K562 (cell line): ENCODE measurements around the gene LMNA. TPM values are rescaled to one million over a fixed set of nuclear protein-coding genes. Genes with fewer than 3 reads are reported as not detected.

ENCODE experiments used
- ETV6 ChIP-seq, 3 experiments: fragments of 150-350 bp in 1 of 3; sonication (generic) in 1 of 3; formaldehyde crosslinking in 1 of 3; IDR thresholded peaks; 2 replicates each; pipeline versions ENCODE4 v1.6.1 to v1.8.0; 2014 to 2022; ENCODE audit warnings: borderline replicate concordance in 2 of 3, low read depth in 2 of 3, antibody characterized with exemption in 1 of 3, low read length in 1 of 3, mild to moderate bottlenecking in 1 of 3, missing genetic modification reagents in 1 of 3
- EWSR1 ChIP-seq: fragments of 450-650 bp; IDR thresholded peaks from 2 replicates; pipeline ENCODE4 v1.6.1; 2018; ENCODE audit warnings: borderline replicate concordance, mild to moderate bottlenecking, low read depth, moderate library complexity; ENCODE audit not compliant: partially characterized antibody
- FOXA3 ChIP-seq, 2 experiments: fragments of 450-650 bp in 1 of 2; sonication (generic) in 1 of 2; formaldehyde crosslinking; IDR thresholded peaks in 1 of 2; conservative IDR thresholded peaks in 1 of 2; 2 replicates each; pipeline versions ENCODE4 v1.4.0 to v1.8.0; 2020 to 2022; ENCODE audit warnings: mild to moderate bottlenecking in 2 of 2, missing genetic modification reagents in 1 of 2
- FOXM1 ChIP-seq, 2 experiments: fragments of 450-650 bp in 1 of 2; sonication (generic) in 1 of 2; formaldehyde crosslinking in 1 of 2; IDR thresholded peaks; 2 replicates each; pipeline versions ENCODE4 v1.6.1 to v1.9.0; 2017 to 2022; ENCODE audit warnings: low read depth in 2 of 2, mild to moderate bottlenecking in 2 of 2, missing genetic modification reagents in 1 of 2, moderate library complexity in 1 of 2
- GTF2E2 ChIP-seq: fragments of 200-800 bp; sonication (Bioruptor generic); IDR thresholded peaks from 2 replicates; pipeline ENCODE4 v1.6.1; 2016; ENCODE audit warnings: missing genetic modification characterization, missing compliant biosample characterization
- HNRNPLL ChIP-seq: fragments of 200-400 bp; formaldehyde crosslinking; IDR thresholded peaks from 2 replicates; pipeline ENCODE4 v1.6.1; 2017; ENCODE audit warnings: low read length, low read depth, mild to moderate bottlenecking; ENCODE audit not compliant: poor library complexity, severe bottlenecking
- NKRF ChIP-seq: fragments of 450-650 bp; IDR thresholded peaks from 2 replicates; pipeline ENCODE4 v1.6.1; 2016; ENCODE audit warnings: borderline replicate concordance
- POLR2A ChIP-seq: fragments of 450-650 bp; conservative IDR thresholded peaks from 2 replicates; pipeline ENCODE4 v1.6.1; 2016
- SRSF7 ChIP-seq: fragments of 200-400 bp; formaldehyde crosslinking; optimal IDR thresholded peaks from 2 replicates; pipeline ENCODE3; 2017; ENCODE audit warnings: mild to moderate bottlenecking, low read depth, low read length
- STAG1 ChIP-seq: sonication (generic); formaldehyde crosslinking; IDR thresholded peaks from 2 replicates; pipeline ENCODE4 v1.5.0; 2020; ENCODE audit warnings: missing genetic modification reagents, borderline replicate concordance
- TEAD1 ChIP-seq, 2 experiments: fragments of 450-650 bp in 1 of 2; sonication (generic) in 1 of 2; formaldehyde crosslinking; IDR thresholded peaks; 2 replicates each; pipeline versions ENCODE4 v1.4.0 to v1.8.0; 2020 to 2022; ENCODE audit warnings: mild to moderate bottlenecking in 2 of 2, missing genetic modification reagents in 1 of 2
- UBTF ChIP-seq, 2 experiments: IDR thresholded peaks; 2 replicates each; pipeline ENCODE4 v1.6.1; 2012; ENCODE audit warnings: improper control_type of control experiment in 2 of 2, low read depth in 2 of 2, low read length in 2 of 2, borderline replicate concordance in 1 of 2
- ZNF311 ChIP-seq: fragments of 250-450 bp; sonication (Bioruptor Pico); IDR thresholded peaks from 2 replicates; pipeline ENCODE4 v1.4.0; 2020; ENCODE audit warnings: mild to moderate bottlenecking, moderate library complexity
- polyA plus RNA-seq, 8 experiments: library from polyadenylated mRNA; depleted of rRNA in 4 of 8; stranded (reverse) in 5 of 8; unstranded in 3 of 8; fragments of >200 nt; fragmentation: Nextera tagmentation in 2 of 8; fragmentation: Illumina TruSeq in 1 of 8; extraction: Ambion mirVana in 2 of 8; extraction: Trizol in 1 of 8; gene quantifications; 2 replicates each; pipeline versions ENCODE4 v1.2.1 to v1.2.3, GENCODE V29; 2011 to 2014; ENCODE audit warnings: inconsistent platforms in 1 of 8, missing spikeins in 1 of 8
- total RNA-seq, 7 experiments: library from RNA; depleted of rRNA in 6 of 7; stranded (reverse); fragments of >200 nt in 6 of 7; fragmentation: Illumina TruSeq in 2 of 7; extraction: Trizol in 2 of 7; gene quantifications; 2 replicates each; pipeline versions ENCODE4 v1.2.1 to v1.2.3, GENCODE V29; 2011 to 2021; ENCODE audit warnings: low replicate concordance in 1 of 7
- TF ChIP-seq, protein P1 (sequence below): sonication (generic); formaldehyde crosslinking; IDR thresholded peaks from 2 replicates; pipeline ENCODE4 v1.8.1; 2023; ENCODE audit warnings: mild to moderate bottlenecking, missing genetic modification reagents
- TF ChIP-seq, protein P2 (sequence below): fragments of 450-650 bp; formaldehyde crosslinking; IDR thresholded peaks from 2 replicates; pipeline ENCODE4 v1.4.0; 2020; ENCODE audit warnings: mild to moderate bottlenecking, moderate library complexity

Gene LMNA
- total and polyA plus RNA-seq, 9 of the 15 experiments (the other 6 are each of a cell fraction or from before 2014, with no cell fraction given), result 1.00 to 347 (median 88.2) TPM

GRCh38 chr1:156115514-156116374 is 1.2 kb downstream of the LMNA start (continued):
- TF ChIP-seq UBTF (IDR thresholded peaks at IDR 0.05; ENCODE audit: borderline replicate concordance in 1 of 2, low read depth in 2 of 2, low read length in 2 of 2), result peak in 1 of 2 experiments; percentile 44; a peak in 1 of 4 replicates
- TF ChIP-seq FOXM1 (IDR thresholded peaks at IDR 0.05; ENCODE audit: low read depth), result peak; percentile 47; the same call in 1 of the 2 replicates
- no peak; the same call in 1 of the 2 replicates for TF ChIP-seq FOXM1 (CRISPR knock-in tag; IDR thresholded peaks at IDR 0.05; ENCODE audit: low read depth)
- TF ChIP-seq FOXA3 (CRISPR knock-in tag; conservative IDR thresholded peaks at IDR 0.05 in 1 of 2, IDR thresholded peaks at IDR 0.05 in 1 of 2), result peak in 1 of 2 experiments; percentile 59; a peak in 1 of 4 replicates
- no peak for TF ChIP-seq ZNF311 (CRISPR knock-in tag)
- no peak for TF ChIP-seq ETV6 (IDR thresholded peaks at IDR 0.05; ENCODE audit: borderline replicate concordance in 1 of 2, low read depth in 2 of 2, low read length in 1 of 2)
- TF ChIP-seq ETV6 (CRISPR knock-in tag; IDR thresholded peaks at IDR 0.05; ENCODE audit: borderline replicate concordance), result peak; percentile 45; the same call in 1 of the 2 replicates
- TF ChIP-seq, protein P1, sequence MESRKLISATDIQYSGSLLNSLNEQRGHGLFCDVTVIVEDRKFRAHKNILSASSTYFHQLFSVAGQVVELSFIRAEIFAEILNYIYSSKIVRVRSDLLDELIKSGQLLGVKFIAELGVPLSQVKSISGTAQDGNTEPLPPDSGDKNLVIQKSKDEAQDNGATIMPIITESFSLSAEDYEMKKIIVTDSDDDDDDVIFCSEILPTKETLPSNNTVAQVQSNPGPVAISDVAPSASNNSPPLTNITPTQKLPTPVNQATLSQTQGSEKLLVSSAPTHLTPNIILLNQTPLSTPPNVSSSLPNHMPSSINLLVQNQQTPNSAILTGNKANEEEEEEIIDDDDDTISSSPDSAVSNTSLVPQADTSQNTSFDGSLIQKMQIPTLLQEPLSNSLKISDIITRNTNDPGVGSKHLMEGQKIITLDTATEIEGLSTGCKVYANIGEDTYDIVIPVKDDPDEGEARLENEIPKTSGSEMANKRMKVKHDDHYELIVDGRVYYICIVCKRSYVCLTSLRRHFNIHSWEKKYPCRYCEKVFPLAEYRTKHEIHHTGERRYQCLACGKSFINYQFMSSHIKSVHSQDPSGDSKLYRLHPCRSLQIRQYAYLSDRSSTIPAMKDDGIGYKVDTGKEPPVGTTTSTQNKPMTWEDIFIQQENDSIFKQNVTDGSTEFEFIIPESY (CRISPR knock-in tag), result no peak
- TF ChIP-seq SRSF7, result no peak
- peak; percentile 7 for TF ChIP-seq HNRNPLL
- TF ChIP-seq STAG1 (CRISPR knock-in tag), result peak; percentile 29; the same call in 1 of the 2 replicates
- TF ChIP-seq, protein P2, sequence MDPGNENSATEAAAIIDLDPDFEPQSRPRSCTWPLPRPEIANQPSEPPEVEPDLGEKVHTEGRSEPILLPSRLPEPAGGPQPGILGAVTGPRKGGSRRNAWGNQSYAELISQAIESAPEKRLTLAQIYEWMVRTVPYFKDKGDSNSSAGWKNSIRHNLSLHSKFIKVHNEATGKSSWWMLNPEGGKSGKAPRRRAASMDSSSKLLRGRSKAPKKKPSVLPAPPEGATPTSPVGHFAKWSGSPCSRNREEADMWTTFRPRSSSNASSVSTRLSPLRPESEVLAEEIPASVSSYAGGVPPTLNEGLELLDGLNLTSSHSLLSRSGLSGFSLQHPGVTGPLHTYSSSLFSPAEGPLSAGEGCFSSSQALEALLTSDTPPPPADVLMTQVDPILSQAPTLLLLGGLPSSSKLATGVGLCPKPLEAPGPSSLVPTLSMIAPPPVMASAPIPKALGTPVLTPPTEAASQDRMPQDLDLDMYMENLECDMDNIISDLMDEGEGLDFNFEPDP (CRISPR knock-in tag), result no peak
- TF ChIP-seq POLR2A, result 0 out of 2 replicates have a peak, but pooled peaks have one; percentile 18
- TF ChIP-seq EWSR1, result no peak
- TF ChIP-seq GTF2E2 (tag), result no peak
- TF ChIP-seq TEAD1 (CRISPR knock-in tag; IDR thresholded peaks at IDR 0.05), result peak in 1 of 2 experiments; percentile 97; a peak in 2 of 4 replicates
- TF ChIP-seq NKRF, result no peak
